ENCODE results near the gene PDE5A. TPM values are rescaled to one million over a fixed set of nuclear protein-coding genes. Genes with fewer than 3 reads are reported as not detected.

The PDE5A gene
- total RNA-seq, result 2.2 and 7.6 TPM in 2 replicates

DNA sequence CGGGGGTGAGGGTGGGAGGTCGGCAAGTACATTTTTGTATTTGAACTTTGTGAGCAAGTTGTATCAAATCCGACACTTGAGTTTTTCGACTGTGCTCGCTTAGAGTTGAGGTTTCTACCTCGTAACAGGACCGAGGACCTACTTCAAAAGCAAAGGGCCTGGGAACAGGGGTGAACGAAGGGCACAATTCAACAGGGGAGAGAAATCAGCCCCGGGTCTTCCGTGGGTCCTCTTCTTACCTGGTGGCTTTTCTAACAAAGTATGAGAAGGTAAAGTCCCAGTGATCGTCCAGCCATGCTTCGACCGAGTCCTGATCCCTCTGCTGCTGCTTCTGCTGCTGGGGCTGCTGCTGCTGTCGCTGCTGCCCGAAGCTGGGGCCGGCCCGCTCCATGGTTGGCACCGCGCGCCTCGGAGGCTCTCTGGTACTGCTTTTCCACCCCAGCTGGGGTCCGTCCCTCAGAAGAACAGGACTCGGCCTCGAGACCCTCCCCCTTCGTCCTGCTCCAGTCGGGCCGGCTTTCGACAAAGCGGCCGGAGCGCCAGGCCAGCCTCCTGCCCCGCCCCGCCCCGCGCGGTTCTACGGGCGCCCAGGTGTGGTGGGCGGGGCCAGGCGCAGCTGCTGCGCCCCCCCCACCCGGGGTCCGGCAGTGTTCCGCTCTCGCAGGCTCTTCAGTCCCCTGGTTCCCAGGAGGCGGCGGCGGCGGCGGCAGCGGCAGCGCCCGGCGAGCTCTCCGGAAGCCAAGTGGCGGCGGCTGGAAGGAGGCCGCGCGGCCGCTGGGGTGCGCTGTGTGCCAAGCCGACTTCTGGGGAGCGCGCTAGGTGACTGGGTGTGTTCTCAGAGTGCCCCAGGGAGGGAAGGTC lies at the start of gene PDE5A:
TSS of gene PDE5A (minus strand) at position 524 of the 861 bp plus-strand sequence. CDS start at position 391, 133 bp downstream.
- TF ChIP-seq, protein P1, sequence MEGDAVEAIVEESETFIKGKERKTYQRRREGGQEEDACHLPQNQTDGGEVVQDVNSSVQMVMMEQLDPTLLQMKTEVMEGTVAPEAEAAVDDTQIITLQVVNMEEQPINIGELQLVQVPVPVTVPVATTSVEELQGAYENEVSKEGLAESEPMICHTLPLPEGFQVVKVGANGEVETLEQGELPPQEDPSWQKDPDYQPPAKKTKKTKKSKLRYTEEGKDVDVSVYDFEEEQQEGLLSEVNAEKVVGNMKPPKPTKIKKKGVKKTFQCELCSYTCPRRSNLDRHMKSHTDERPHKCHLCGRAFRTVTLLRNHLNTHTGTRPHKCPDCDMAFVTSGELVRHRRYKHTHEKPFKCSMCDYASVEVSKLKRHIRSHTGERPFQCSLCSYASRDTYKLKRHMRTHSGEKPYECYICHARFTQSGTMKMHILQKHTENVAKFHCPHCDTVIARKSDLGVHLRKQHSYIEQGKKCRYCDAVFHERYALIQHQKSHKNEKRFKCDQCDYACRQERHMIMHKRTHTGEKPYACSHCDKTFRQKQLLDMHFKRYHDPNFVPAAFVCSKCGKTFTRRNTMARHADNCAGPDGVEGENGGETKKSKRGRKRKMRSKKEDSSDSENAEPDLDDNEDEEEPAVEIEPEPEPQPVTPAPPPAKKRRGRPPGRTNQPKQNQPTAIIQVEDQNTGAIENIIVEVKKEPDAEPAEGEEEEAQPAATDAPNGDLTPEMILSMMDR (IDR thresholded peaks at IDR 0.05; ENCODE audit: insufficient read depth, low read length, poor library complexity, severe bottlenecking), result peak; percentile 66
- DNase-seq (ENCODE audit: low read depth), result peak; percentile 12
- H3K27me3 ChIP-seq (ENCODE audit: control insufficient read depth, insufficient read depth, low read length), result no peaks in the 10 kb centered on the region
- H3K36me3 ChIP-seq (ENCODE audit: control insufficient read depth, insufficient read depth, low read length), result no peaks in the 10 kb centered on the region
- H3K4me3 ChIP-seq (ENCODE audit: low read depth, low read length), result peak within 1 kb of the TSS; percentile 57

GRCh38 chr4:119676101-119676500 lies 47.5 kb upstream of the PDE5A start:
- Histone ChIP-seq H3K27me3 (ENCODE audit: control insufficient read depth, insufficient read depth, low read length) (no peaks in the 10 kb centered on the region), H3K4me3 (ENCODE audit: low read depth, low read length) (no peak overlapping the region), H3K36me3 (ENCODE audit: control insufficient read depth, insufficient read depth, low read length) (no peaks in the 10 kb centered on the region)
- TF ChIP-seq, protein P1 (IDR thresholded peaks at IDR 0.05; ENCODE audit: insufficient read depth, low read length, poor library complexity, severe bottlenecking), result no peak
- no peak for DNase-seq (ENCODE audit: low read depth)

DNA sequence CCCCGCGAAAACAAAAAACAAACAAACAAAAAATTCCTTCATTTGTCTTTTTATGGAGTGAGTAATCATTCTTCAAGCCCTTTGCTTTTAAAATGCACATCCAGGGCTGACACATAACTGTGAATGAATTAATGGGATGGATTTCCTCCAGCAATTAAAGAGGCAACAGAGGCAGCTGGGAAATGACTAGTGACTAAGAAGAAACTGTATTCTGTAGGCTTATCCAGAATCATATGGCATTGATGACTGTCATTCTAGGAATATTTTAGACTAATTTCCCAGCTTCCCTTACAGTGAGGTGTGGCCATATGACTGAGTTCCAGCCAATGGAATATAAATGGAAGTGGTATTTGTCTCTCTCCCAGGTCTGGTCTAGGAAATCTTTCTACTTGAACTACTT lies 46.8 kb upstream of the PDE5A start:
- no peaks in the 10 kb centered on the region for H3K36me3 ChIP-seq (ENCODE audit: control insufficient read depth, insufficient read depth, low read length)
- no peaks in the 10 kb centered on the region for H3K27me3 ChIP-seq (ENCODE audit: control insufficient read depth, insufficient read depth, low read length)
- no peak overlapping the region for H3K4me3 ChIP-seq (ENCODE audit: low read depth, low read length)
- no peak for DNase-seq (ENCODE audit: low read depth)
- TF ChIP-seq, protein P1 (IDR thresholded peaks at IDR 0.05; ENCODE audit: insufficient read depth, low read length, poor library complexity, severe bottlenecking), result no peak

DNA sequence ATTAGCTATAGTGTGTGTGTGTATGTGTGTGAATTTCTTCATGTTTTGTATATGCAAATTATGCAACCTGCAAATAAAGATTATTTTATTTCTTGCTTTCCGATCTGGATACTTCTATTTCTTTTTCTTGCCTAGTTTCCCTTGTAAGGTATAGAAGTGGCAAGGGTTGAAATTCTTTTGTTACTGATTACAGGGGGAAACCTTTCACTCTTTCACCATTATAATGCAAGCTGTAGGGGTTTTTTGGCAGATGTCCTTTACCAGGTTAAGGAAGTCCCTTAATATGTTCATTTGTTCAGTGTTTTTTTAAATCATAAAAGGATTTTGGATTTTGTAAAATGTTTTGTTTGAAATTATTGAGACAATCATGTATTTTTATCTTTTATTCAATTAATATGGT lies 44.3 kb upstream of the PDE5A start:
- Histone ChIP-seq H3K4me3 (ENCODE audit: low read depth, low read length) (no peak overlapping the region), H3K36me3 (ENCODE audit: control insufficient read depth, insufficient read depth, low read length) (no peaks in the 10 kb centered on the region), H3K27me3 (ENCODE audit: control insufficient read depth, insufficient read depth, low read length) (no peaks in the 10 kb centered on the region)
- TF ChIP-seq, protein P1 (IDR thresholded peaks at IDR 0.05; ENCODE audit: insufficient read depth, low read length, poor library complexity, severe bottlenecking), result no peak
- no peak for DNase-seq (ENCODE audit: low read depth)

GRCh38 chr4:119672086-119672485 lies 43.5 kb upstream of the PDE5A start:
- DNase-seq (ENCODE audit: low read depth), result no peak
- no peak overlapping the region for H3K4me3 ChIP-seq (ENCODE audit: low read depth, low read length)
- H3K27me3 ChIP-seq (ENCODE audit: control insufficient read depth, insufficient read depth, low read length), result no peaks in the 10 kb centered on the region
- TF ChIP-seq, protein P1 (IDR thresholded peaks at IDR 0.05; ENCODE audit: insufficient read depth, low read length, poor library complexity, severe bottlenecking), result no peak
- no peaks in the 10 kb centered on the region for H3K36me3 ChIP-seq (ENCODE audit: control insufficient read depth, insufficient read depth, low read length)

Measured in kidney epithelial cell (primary cell).